ENCODE measurements around the gene SCFD2.
"Not testable (repeated sequence)": the region's sequence is repeated elsewhere in the genome, so short reads cannot be mapped to it uniquely, and the experiment has no call there.

SCFD2 gene

GRCh38 chr4:53236624-53237023, 129.2 kb downstream of the SCFD2 start:
- not testable (repeated sequence) for DNase-seq

GRCh38 chr4:53235547-53235946, 130.3 kb downstream of the SCFD2 start:
- no peak for DNase-seq

- DNase-seq = no peak
These were observed 131.2 kb downstream of the SCFD2 start for GRCh38 chr4:53234669-53235068.

- no peak for DNase-seq
These were observed 131.8 kb downstream of the SCFD2 start for GRCh38 chr4:53234111-53234510.

- DNase-seq = no peak
These were observed 132.6 kb downstream of the SCFD2 start for GRCh38 chr4:53233114-53233795.

GRCh38 chr4:53232371-53232770, 133.5 kb downstream of the SCFD2 start:
- no peak for DNase-seq

- no peak for DNase-seq
These were observed 137.8 kb downstream of the SCFD2 start for GRCh38 chr4:53228036-53228435.

GRCh38 chr4:53227451-53227850, 138.4 kb downstream of the SCFD2 start:
- no peak for DNase-seq

GRCh38 chr4:53221832-53222480, 143.9 kb downstream of the SCFD2 start:
- no peak for DNase-seq

GRCh38 chr4:53219148-53219547, 146.7 kb downstream of the SCFD2 start:
- not testable (repeated sequence) for DNase-seq

GRCh38 chr4:53208753-53209152, 157.1 kb downstream of the SCFD2 start:
- DNase-seq = no peak

GRCh38 chr4:53205970-53206369, 159.9 kb downstream of the SCFD2 start:
- DNase-seq = no peak

GRCh38 chr4:53199356-53199755, 166.5 kb downstream of the SCFD2 start:
- DNase-seq = no peak

- DNase-seq = no peak
These were observed 168.1 kb downstream of the SCFD2 start for GRCh38 chr4:53197772-53198142.

GRCh38 chr4:53196882-53197771, 168.7 kb downstream of the SCFD2 start:
- peak in 1 of 5 donors; percentile 56 for DNase-seq

- no peak for DNase-seq
These were observed 169.8 kb downstream of the SCFD2 start for GRCh38 chr4:53195815-53196661.

- DNase-seq = no peak
These were observed 171.1 kb downstream of the SCFD2 start for GRCh38 chr4:53194727-53195126.

- DNase-seq = no peak
These were observed 172.8 kb downstream of the SCFD2 start for GRCh38 chr4:53193111-53193510.

- DNase-seq = no peak
These were observed 173.4 kb downstream of the SCFD2 start for GRCh38 chr4:53192496-53192895.

GRCh38 chr4:53191997-53192396, 173.9 kb downstream of the SCFD2 start:
- no peak for DNase-seq

- DNase-seq = no peak
These were observed 176.8 kb downstream of the SCFD2 start for GRCh38 chr4:53189011-53189410.

- DNase-seq = no peak
These were observed 179.0 kb downstream of the SCFD2 start for GRCh38 chr4:53186714-53187358.
